GM08714 (cell line): ENCODE measurements around the gene NDC1.
"Not testable (repeated sequence)": the region's sequence is repeated elsewhere in the genome, so short reads cannot be mapped to it uniquely, and the experiment has no call there.

ENCODE experiments used
- H3K4me3 ChIP-seq: fragments of 200-500 bp; sonication (Bioruptor generic); 2 replicates; pipeline ENCODE4 v1.5.1; 2014; ENCODE audit warnings: mild to moderate bottlenecking, low read length, inconsistent platforms
- ZNF274 ChIP-seq: IDR thresholded peaks from 2 replicates; pipeline ENCODE4 v1.6.1; 2012; ENCODE audit warnings: mild to moderate bottlenecking, low read depth, low read length

NDC1 gene

DNA sequence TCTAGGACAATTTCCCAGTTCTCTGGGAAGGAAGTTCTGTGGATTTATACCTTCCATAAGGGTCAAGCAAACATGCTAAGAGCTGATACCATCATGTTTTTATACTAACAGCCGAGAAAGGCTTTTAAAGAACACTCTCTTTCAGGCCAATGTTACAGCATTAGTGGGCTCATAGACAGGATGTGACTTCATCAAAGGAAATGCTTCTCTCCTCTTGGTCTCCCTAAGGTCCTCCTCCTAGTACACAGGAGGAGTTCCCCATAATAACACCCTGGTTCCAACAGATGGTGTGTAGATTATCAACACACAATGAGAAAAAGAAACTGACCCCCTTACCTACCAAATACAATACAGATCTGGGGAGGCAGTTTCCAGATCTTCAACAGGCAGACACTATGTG lies 72.4 kb downstream of the NDC1 start:
- TF ChIP-seq ZNF274, result no peak
- no peak overlapping the region for H3K4me3 ChIP-seq

DNA sequence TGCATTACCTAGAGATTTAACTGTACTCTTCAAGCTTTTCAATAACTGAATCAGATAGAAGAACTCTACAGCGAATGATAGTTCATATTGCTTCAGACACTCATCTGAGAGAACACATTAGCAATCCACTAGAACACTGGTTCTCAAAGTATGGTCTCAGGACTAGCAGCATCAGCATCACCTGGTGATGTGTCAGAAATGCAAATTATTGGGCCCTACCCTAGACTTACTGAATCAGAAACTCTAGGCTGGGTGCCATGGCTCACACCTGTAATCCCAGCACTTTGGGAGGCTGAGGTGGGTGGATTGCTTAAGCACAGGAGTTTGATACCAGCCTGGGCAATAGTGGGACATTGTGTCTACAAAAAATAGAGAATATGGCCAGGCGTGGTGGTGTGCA lies 74.2 kb downstream of the NDC1 start:
- H3K4me3 ChIP-seq, result no peak overlapping the region
- TF ChIP-seq ZNF274, result no peak

DNA sequence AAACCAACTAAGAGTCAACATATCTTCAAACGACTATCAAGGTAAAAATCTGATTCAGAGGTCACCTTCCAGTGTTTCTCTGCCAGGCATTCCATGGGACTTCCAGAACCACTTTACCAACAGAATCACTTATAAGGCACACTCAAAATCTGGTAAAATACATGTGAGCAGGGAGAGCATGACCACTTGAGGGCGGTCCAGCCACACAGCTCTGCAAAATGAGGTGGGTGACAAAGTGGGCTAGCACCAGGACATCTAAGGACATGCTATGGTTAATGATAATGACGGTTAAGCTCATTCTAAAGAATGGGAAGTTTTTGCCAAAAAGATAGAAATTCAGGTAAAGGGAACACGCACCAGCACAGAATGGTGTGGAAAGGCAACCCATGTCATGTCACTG lies 74.6 kb downstream of the NDC1 start:
- no peak for TF ChIP-seq ZNF274

DNA sequence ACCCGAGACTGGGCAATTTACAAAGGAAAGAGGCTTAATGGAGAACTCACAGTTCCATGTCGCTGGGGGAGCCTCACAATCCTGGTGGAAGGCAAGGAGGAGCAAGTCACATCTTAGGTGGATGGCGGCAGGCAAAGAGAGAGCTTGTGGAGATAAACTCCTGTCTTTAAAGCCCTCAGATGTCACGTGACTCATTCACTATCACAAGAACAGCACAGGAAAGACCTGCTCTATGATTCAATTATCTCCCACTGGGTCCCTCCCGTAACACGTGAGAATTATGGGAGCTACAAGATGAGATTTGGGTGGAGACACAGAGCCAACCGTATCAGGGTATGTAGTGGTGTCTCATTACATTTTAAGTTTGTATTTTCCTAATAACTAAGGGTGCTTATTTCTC lies 77.6 kb downstream of the NDC1 start:
- H3K4me3 ChIP-seq, result not testable (repeated sequence)

More for the DNA sequence above, 74.6 kb downstream of the NDC1 start:
- H3K4me3 ChIP-seq, result no peak overlapping the region

DNA sequence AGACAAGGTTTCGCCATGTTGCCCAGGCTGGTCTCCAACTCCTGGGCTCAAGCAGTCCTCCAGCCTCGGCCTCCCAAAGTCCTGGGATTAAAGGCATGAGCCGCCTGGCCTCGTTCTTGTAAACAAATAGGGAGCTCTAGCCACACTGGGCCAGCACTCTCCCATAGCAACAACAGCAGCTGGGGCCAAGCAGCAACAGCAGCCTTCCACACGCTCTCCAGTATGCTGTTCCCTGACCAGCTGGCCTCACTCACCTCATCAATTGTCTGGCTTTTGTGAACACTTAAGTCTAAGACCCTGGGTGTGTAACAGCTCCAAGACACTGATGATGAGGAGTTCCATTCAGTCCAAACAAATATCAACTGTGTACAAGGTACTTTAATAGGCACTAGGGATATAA lies 82.2 kb downstream of the NDC1 start:
- no peak for TF ChIP-seq ZNF274
- H3K4me3 ChIP-seq, result no peak overlapping the region

DNA sequence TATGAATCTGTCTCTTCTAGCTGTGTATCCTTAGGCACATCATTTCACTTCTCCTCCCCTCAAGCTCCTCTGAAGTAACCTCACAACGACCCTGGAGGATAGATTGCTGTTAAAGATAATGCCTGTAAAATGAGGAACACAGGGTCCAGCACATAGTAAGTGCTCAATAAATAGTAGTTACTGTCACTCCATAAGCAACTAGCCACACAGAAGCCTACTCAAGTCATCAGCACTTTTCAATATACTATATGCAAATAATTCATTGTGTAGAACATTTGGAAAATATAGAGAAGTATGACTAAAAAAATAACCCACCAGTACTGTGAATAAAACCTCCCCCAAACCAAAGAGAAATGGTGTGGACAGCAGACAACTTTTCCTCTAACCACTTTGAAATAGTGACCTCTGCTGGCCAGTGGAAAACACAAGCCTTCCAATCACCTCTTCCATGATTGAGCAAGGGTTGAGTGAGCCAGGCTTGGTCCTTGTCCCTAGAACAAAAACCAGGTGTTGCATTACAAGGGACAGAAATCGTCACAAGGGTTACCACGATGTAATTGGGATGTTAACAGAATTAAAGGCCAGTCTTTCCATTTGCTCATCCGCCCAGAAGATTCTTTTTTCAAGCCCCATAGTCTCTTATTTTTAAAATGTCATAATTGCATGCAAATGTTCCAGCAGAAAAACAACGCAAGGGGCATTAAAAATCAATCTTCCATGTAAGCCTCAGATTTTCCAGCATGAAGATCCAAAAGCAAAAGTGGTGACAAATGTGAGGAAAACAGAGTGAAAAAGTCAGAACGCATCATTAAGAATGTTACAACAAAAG lies 83.4 kb downstream of the NDC1 start:
- no peak for TF ChIP-seq ZNF274
- H3K4me3 ChIP-seq, result no peak overlapping the region

DNA sequence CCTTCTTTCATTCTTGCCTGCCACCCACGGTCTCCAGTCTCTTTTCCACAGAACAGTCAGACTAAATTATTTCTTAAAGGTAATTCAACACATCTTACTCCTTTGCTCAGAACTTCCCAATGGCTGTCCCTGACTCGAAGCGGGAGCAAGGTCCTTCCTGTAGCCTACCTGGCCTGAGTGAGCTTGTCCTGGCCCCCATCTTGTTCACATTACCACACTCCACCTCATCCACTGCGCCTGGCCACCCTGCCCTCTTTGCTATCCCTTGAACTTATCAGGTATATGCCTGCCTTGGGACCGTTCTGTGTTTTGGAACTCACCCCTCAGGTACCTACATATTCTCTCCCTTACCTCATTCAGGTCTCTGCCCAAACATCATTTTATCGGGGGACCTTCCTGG lies 85.8 kb downstream of the NDC1 start:
- no peak for TF ChIP-seq ZNF274
- H3K4me3 ChIP-seq, result no peak overlapping the region

DNA sequence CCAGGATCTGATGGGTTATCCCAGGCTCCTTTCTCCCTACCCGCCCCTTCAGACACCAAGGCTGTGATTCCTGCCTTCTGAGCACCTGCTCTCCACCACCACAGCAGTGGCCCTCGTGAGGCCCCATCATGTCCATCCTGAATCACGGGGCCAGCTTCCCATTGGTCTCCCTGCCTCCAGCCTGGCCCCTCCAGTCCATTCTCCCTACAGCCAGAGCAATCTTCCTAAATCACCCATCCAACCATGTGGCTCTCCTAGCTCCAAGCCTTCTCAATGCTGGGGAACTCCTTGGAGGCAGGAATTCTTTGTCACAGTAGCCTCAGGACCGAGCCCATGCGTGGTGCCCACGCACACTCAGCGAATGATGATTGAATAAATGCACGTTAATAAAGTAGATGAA lies 90.3 kb downstream of the NDC1 start:
- TF ChIP-seq ZNF274, result no peak

DNA sequence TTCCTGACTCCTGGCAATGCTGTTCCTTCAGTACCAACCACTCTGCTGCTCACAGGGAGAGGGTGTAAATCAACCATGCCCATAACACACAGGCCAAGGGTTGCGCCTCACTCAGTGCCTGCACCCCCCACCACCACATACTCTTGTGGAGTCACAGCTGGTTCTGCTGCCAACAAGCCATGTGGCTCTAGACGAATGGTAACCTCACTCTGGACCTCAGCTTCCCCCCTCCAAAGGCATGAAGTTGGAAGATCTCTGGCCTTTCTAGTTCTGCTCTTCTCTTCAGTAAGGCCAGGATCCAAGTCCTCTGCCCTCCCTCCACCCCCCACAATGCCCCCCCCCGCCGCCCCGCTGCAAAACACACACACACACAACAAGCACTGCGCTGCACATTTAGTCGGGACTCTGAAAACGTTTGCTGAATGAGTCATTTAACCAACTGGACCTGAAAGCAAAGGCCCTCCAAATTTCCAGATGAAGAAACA lies 97.4 kb downstream of the NDC1 start:
- no peak for TF ChIP-seq ZNF274
- no peak overlapping the region for H3K4me3 ChIP-seq

More for the DNA sequence above, 90.3 kb downstream of the NDC1 start:
- H3K4me3 ChIP-seq, result no peak overlapping the region

DNA sequence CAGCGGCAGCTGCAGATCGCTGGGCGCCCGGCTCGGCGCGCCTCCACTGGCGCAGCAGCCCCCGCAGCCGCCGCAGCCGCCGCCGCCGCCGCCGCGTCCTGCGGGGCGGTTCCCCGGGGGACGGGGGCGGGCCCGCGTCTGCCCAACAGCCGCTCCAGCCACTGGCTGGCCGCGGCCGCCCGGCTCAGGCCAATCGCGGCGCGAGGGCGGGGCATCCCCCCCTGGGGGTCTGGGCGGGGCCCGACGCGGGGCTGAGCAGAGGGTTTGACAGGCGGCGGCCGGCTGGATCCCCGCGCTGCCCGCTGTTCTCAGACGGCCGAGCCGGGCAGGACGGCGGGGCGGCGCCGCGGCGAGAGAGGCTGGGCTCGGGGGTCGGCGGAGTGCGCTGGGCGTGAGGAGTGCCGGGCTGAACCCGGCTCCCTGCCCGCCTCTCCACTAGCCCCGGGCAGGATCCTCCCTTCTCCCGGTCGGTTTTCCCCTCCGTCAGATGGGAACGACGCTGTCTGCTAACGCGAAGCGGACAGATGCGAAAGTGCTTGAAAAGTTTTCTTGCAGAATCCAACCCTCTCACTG lies 98.9 kb downstream of the NDC1 start, which contains the start of gene GLIS1:
Gene GLIS1 (minus strand): TSS at position 56 of the 573 bp plus-strand sequence. CDS start 1,100 bp downstream, outside the sequence.
- H3K4me3 ChIP-seq, result peak within 1 kb of the TSS; percentile 70; the same call in 1 of the 2 replicates
- TF ChIP-seq ZNF274, result no peak

DNA sequence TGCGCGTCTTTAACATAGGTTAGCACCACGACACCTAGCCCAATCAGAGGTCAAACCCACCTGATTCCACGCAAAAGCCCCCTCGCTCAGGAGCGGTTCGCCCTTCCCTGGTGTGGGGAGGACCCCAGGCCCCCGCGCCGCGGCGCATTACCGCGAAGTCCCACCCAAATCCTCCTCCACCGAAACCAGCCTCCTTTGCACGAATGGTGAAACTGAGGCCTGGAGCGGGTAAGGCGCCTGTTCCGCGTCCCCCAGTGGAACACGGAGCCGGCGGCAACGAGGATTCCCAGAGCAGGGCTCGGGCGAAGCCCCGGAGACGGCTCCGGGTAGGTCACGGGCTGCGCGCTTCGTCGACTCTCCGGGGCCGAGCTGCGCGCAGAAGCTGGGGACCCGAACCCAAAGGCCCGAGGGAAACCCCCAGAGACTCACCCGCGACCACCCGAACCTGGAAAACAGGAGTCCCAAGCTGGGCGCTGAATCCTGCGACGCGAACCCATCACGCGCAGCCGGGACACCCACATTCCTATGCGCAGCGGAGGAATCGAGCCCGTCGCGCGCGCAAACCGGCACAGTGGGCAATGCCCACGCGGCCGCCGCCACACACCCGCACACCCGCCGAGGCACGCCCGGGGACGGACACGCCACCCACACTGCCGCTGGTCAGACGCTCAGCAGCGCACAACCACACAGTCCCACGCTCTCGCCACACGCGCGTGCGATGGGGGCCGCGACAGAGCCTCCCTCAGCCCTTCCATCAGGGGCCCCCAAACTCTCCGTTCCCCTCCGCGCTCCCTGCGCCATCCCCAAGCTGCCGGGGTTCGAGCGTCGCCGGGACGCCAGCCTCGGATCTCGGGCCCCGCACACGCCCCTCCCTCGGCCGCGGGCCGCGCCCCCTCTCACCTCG lies 99.6 kb downstream of the NDC1 start:
- no peak for TF ChIP-seq ZNF274
- H3K4me3 ChIP-seq, result peak overlapping the region; percentile 70; the same call in 1 of the 2 replicates

DNA sequence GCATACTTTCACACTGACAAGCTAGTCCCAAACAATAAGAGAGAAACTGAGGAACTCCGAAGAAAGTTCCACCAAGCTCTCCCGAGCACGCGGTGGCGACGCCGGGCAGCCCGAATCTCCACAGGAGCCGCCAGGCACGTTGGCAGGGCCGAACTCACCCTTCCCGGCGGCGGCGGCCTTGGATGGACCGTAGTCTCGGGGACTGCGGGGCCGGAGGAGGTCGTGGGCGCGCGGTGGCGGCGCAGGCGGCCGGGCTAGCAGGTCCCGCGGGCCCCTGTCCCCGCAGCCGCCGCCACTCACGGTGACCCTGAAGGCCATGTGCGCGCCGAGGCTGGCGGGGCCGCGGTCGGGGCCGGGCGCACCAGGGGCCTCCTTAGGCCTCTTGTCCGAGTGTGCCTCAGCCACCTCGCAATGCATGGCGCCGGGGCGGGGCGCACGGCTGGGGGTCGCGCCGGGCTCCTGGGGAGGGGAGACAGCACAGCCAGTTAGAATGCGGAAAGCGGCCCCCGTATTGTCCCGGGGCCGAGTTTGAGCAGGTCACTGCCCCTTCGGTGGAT lies 100.4 kb downstream of the NDC1 start:
- no peak overlapping the region for H3K4me3 ChIP-seq
- TF ChIP-seq ZNF274, result no peak

DNA sequence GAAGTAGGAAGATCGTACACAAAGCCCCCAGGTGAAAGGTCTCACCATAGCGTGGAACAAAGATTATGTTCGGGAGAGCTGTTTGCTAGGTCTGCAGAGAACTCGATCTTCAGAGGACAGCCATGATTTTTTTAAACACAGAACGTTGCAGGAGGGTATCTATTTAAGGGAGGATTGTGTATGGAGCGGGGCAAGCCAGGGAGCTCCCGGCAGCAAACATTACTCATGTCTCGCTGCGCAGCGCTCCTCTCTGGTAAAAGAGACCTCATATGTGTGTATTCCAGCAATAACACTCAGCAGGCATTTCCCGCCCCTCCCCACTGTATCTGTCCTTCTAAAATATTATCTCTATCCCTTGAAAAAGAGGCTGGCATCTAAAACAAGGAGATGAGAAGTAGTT lies 101.8 kb downstream of the NDC1 start:
- no peak overlapping the region for H3K4me3 ChIP-seq
- no peak for TF ChIP-seq ZNF274

DNA sequence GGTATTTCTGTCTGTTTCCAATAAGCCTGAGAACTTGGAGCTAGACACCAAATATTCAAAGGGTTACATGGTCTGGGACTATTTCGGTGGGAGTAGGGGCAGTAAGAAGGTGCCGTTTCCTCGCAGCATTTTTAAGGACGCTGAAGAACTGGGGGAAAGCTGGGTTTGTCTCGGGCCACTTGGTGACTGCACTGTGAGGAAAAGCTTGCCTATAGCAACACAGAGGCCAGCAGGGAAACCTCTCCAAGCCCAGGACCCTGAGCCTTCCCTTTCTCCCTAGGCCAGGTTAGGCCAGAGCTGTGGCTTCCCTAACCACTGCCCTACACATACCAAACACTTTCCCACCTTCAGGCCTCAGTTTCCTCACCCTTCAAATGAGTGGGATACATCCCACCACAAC lies 102.4 kb downstream of the NDC1 start:
- TF ChIP-seq ZNF274, result no peak
- H3K4me3 ChIP-seq, result no peak overlapping the region

DNA sequence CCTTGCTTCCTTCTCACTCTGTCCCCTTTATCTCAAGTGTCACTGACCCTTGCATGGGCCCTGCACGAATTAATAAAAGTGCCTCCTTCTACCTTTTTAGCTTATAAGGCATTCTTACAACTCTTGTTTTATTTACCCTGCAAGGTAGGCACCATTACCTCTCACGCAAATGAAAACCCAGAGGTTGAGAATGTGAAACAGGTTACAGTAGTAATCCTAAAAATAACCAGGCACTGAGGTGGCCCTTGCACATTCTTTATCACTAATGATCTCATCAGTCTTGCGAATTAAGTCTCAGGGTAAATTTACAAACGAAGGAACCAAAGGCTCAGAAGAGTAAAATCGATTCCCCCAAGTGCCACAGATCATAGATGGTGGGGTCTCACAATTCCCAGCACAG lies 102.8 kb downstream of the NDC1 start:
- no peak for TF ChIP-seq ZNF274
- H3K4me3 ChIP-seq, result no peak overlapping the region
